Stomach (tissue), 9 donors: ENCODE data around the gene MBD3L1. TPM values are rescaled to one million over a fixed set of nuclear protein-coding genes. Genes with fewer than 3 reads are reported as not detected.

Experiments
- DNase-seq, 2 donors: peaks; one replicate each; pipeline versions ENCODE4 v3.0.0 to v3.0.0-alpha.2; 2013 to 2019
- H3K27ac ChIP-seq, 5 donors: fragments of 200-600 bp in 4 of 5; sonication (generic) in 4 of 5; one replicate each; pipeline ENCODE4 v1.5.1; 2013 to 2019; ENCODE audit warnings: mild to moderate bottlenecking in 1 of 5, moderate library complexity in 1 of 5
- H3K27me3 ChIP-seq, 3 donors: fragments of 200-600 bp; sonication (generic); one replicate each; pipeline ENCODE4 v1.5.1; 2017 to 2019; ENCODE audit warnings: mixed run types in 1 of 3
- H3K36me3 ChIP-seq, 4 donors: fragments of 200-600 bp; sonication (generic); 1 replicate in 3 of 4; 2 replicates in 1 of 4; pipeline ENCODE4 v1.5.1; 2016 to 2019
- H3K4me1 ChIP-seq, 4 donors: fragments of 200-600 bp; sonication (generic); one replicate each; pipeline ENCODE4 v1.5.1; 2016 to 2019
- H3K4me3 ChIP-seq, 4 donors: fragments of 200-600 bp; sonication (generic) in 3 of 4; one replicate each; pipeline ENCODE4 v1.5.1; 2016 to 2019; ENCODE audit warnings: mild to moderate bottlenecking in 1 of 4
- H3K9me3 ChIP-seq, 4 donors: fragments of 200-600 bp; sonication (generic); one replicate each; pipeline ENCODE4 v1.5.1; 2016 to 2019
- EP300 ChIP-seq: sonication (generic); formaldehyde crosslinking; IDR thresholded peaks from one replicate; pipeline ENCODE4 v1.6.1; 2017; ENCODE audit warnings: antibody characterized with exemption
- POLR2A ChIP-seq, 4 donors: fragments of 450-650 bp; IDR thresholded peaks; one replicate each; pipeline ENCODE4 v1.6.1; 2016; ENCODE audit warnings: antibody characterized with exemption in 4 of 4, control low read depth in 2 of 4, mild to moderate bottlenecking in 1 of 4, moderate library complexity in 1 of 4
- POLR2AphosphoS5 ChIP-seq, 3 donors: sonication (generic); formaldehyde crosslinking; IDR thresholded peaks; one replicate each; pipeline ENCODE4 v1.6.1; 2016; ENCODE audit warnings: antibody characterized with exemption in 3 of 3
- WGBS, 5 donors: extraction: QIAGEN DNeasy Blood & Tissue Kit in 3 of 5; methylation state at CpG; one replicate each; pipeline versions ENCODE4 v1.1.5 to v1.1.7; 2013 to 2018; 5-methylcytosine and 5-hydroxymethylcytosine counted together
- intact Hi-C: fragments of 100-400 bp; cut with DNase I; formaldehyde crosslinking; loops from one replicate; pipeline ENCODE4 v1.15.1; 2023; ENCODE audit warnings: low total_unique reads
- polyA plus RNA-seq, 3 donors: library from polyadenylated mRNA; stranded (reverse); fragments of 200-250 nt; gene quantifications; one replicate each; pipeline ENCODE4 v1.2.3, GENCODE V29; 2013
- total RNA-seq, 5 donors: library from RNA; depleted of rRNA; stranded (reverse); fragments of >200 nt; gene quantifications; one replicate each; pipeline versions ENCODE4 v1.1.0 to v1.2.3, GENCODE V29; 2014 to 2016
- TF ChIP-seq, protein P1 (sequence below), 7 experiments: fragments of 450-650 bp in 4 of 7; fragments of 200-600 bp in 3 of 7; sonication (generic) in 3 of 7; IDR thresholded peaks; one replicate each; pipeline ENCODE4 v1.5.1; 2016 to 2019; ENCODE audit warnings: antibody characterized with exemption in 7 of 7, control low read depth in 2 of 7, mild to moderate bottlenecking in 1 of 7
- donor health status: healthy with polysubstance abuse.
- donor health status: Bipolar disorder and iron deficiency.
- donor health status: healthy.

MBD3L1 gene
- total and polyA plus RNA-seq, 8 donors = not detected

DNA sequence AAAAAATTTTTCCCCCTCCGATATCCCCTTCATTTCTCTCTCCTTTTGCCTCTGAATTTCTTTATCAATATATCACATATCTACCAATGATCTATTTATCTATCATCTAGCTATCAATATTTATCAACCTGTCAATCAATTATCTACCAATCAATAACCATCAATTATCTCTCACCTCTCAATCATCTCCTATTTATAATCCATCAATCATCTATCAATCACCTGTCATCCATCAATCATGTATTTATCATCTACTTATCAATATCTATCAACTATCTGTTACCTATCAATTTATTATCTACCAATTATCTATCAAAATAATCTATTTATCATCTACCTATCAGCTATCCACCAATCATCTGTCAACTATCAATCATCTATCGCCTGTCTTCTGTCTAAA, 17.1 kb downstream of the MBD3L1 start:
- intact Hi-C loops = no loop called here
- WGBS, 5 donors = 91 to 99% (median 95%) methylated on average over 2 of the region's 2 CpGs

GRCh38 chr19:8850488-8850887, 18.3 kb downstream of the MBD3L1 start:
- WGBS, 5 donors = 90 to 94% (median 93%) methylated on average over 3 of the region's 3 CpGs
- Histone ChIP-seq H3K4me3 (no peak overlapping the region), H3K27me3 (peaks cover 0 to 19% (median 0%) of the 10 kb centered on the region in 3 donors), H3K36me3 (no peaks in the 10 kb centered on the region), H3K4me1 (no peaks in the 10 kb centered on the region), H3K9me3 (peaks cover 0 to 34% (median 30%) of the 10 kb centered on the region in 4 donors), H3K27ac (no peak overlapping the region)
- intact Hi-C loops = no loop called here
- DNase-seq = no peak
- no peak for TF ChIP-seq EP300
- TF ChIP-seq, protein P1, sequence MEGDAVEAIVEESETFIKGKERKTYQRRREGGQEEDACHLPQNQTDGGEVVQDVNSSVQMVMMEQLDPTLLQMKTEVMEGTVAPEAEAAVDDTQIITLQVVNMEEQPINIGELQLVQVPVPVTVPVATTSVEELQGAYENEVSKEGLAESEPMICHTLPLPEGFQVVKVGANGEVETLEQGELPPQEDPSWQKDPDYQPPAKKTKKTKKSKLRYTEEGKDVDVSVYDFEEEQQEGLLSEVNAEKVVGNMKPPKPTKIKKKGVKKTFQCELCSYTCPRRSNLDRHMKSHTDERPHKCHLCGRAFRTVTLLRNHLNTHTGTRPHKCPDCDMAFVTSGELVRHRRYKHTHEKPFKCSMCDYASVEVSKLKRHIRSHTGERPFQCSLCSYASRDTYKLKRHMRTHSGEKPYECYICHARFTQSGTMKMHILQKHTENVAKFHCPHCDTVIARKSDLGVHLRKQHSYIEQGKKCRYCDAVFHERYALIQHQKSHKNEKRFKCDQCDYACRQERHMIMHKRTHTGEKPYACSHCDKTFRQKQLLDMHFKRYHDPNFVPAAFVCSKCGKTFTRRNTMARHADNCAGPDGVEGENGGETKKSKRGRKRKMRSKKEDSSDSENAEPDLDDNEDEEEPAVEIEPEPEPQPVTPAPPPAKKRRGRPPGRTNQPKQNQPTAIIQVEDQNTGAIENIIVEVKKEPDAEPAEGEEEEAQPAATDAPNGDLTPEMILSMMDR (IDR thresholded peaks at IDR 0.05) = no peak

More for the DNA sequence above, 17.1 kb downstream of the MBD3L1 start:
- no peak for TF ChIP-seq POLR2A (IDR thresholded peaks at IDR 0.05)
- TF ChIP-seq, protein P1 (IDR thresholded peaks at IDR 0.05) = no peak
- no peak for TF ChIP-seq POLR2AphosphoS5 (IDR thresholded peaks at IDR 0.05)
- no peak for TF ChIP-seq EP300
- H3K27me3 ChIP-seq = peaks cover 0 to 11% (median 0%) of the 10 kb centered on the region in 3 donors
- peaks cover 0 to 34% (median 30%) of the 10 kb centered on the region in 4 donors for H3K9me3 ChIP-seq
- H3K4me1 ChIP-seq = no peaks in the 10 kb centered on the region
- H3K4me3 ChIP-seq = no peak overlapping the region
- no peak overlapping the region for H3K27ac ChIP-seq
- DNase-seq = no peak
- H3K36me3 ChIP-seq = no peaks in the 10 kb centered on the region

GRCh38 chr19:8858260-8858659, 26.1 kb downstream of the MBD3L1 start:
- Histone ChIP-seq H3K9me3 (no peaks in the 10 kb centered on the region), H3K4me3 (no peak overlapping the region), H3K36me3 (no peaks in the 10 kb centered on the region), H3K27ac (no peak overlapping the region), H3K27me3 (peaks cover 0 to 45% (median 0%) of the 10 kb centered on the region in 3 donors), H3K4me1 (no peaks in the 10 kb centered on the region)
- TF ChIP-seq, protein P1 (IDR thresholded peaks at IDR 0.05) = no peak
- TF ChIP-seq POLR2A (IDR thresholded peaks at IDR 0.05) = no peak
- no peak for TF ChIP-seq EP300
- no peak for TF ChIP-seq POLR2AphosphoS5 (IDR thresholded peaks at IDR 0.05)
- 75 to 89% (median 84%) methylated on average over 3 of the region's 3 CpGs for WGBS, 5 donors
- intact Hi-C loops = no loop called here
- DNase-seq = no peak

GRCh38 chr19:8866344-8866743, 34.2 kb downstream of the MBD3L1 start:
- Histone ChIP-seq H3K36me3 (no peaks in the 10 kb centered on the region), H3K4me3 (no peak overlapping the region), H3K9me3 (peaks cover 0 to 6% (median 0%) of the 10 kb centered on the region in 4 donors), H3K27me3 (peaks cover 0 to 45% (median 0%) of the 10 kb centered on the region in 3 donors), H3K27ac (no peak overlapping the region), H3K4me1 (no peaks in the 10 kb centered on the region)
- intact Hi-C loops = no loop called here
- no peak for DNase-seq
- TF ChIP-seq POLR2AphosphoS5 (IDR thresholded peaks at IDR 0.05) (no peak), EP300 (no peak), POLR2A (IDR thresholded peaks at IDR 0.05) (no peak)
- TF ChIP-seq, protein P1 (IDR thresholded peaks at IDR 0.05) = no peak
